ENCODE results near the gene EFCAB13.
"Not testable (repeated sequence)": the region's sequence is repeated elsewhere in the genome, so short reads cannot be mapped to it uniquely, and the experiment has no call there.

EFCAB13 gene

DNA sequence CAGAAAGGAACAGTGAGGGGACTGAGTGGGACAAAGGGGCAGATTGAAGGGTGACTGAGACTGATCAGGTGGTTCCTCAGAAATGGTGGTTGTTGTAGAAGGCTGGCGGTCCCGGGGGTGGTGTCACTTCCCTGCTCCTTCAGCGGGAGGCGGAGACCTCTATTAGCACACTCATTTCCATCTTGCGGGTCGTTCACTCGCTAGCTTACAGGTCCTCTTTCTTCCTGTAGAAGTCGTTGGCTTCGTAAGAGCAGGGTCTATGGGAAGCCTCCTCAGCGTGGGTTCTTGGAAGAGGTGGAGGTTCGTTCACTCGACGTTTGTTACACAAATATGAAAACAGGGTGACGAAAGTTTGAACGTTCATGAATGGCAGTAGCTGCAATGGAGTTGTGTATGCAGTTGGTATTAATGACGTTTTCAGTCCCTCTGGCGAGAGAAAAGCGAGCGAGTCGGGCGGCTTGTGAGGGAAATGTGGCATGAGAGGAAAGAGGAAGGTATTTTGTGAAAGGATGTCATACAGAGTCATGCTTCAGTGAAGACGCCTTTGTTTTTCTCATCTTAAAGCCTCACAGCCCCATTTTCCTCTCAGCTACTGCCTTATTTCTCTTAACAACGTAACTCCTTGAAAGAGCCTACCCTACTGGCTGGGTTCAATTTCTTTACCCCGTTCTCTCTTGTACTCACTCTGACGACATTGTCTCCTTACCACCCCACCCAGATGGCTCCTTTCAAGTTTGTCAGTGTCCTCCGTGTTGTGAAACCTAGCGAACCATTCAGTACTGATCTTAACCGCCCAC lies 667 bp downstream of the EFCAB13 start:
- DNase-seq (ENCODE audit: low read depth, low spot score), result no peak

DNA sequence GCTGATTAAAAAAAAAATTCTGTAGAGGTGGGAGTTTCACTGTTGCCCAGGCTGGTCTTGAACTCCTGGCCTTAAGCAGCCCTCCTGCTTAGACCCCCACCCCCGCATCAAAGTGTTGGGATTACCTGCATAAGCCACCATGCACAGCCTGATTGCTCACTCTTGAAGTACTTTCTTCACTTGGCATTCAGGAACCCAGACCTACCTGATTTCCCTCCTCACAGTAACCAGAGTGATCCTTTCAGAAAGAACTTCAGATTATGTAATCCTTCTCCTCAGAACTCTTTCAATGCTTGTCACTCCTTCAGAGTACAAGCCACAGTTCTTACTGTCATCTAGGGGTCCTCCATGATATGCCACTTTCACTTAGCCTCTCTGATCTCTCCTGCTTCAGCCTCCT lies 1.4 kb downstream of the EFCAB13 start:
- DNase-seq (ENCODE audit: low read depth, low spot score), result no peak

DNA sequence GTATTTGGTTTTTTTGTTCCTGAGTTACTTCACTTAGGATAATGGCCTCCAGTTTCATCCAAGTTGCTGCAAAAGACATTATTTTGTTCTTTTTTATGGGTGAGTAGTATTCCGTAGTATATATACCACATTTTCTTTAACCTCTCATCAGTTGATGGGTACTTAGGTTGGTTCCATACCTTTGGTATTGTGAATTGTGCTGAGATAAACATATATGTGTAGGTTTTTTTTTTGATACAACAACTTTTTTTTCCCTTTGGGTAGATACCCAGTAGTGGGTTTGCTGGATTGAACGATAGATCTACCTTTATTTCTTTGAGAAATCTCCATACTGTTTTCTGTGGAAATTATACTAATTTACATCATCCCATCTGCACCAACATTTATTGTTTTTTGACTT lies 6.8 kb downstream of the EFCAB13 start:
- DNase-seq (ENCODE audit: low read depth, low spot score), result no peak

- DNase-seq (ENCODE audit: low read depth, low spot score), result no peak
Observed at GRCh38 chr17:47332287-47332686, 8.5 kb downstream of the EFCAB13 start.

GRCh38 chr17:47335101-47335936 lies 11.6 kb downstream of the EFCAB13 start:
- no peak for DNase-seq (ENCODE audit: low read depth, low spot score)

GRCh38 chr17:47338026-47338425 lies 14.3 kb downstream of the EFCAB13 start:
- no peak for DNase-seq (ENCODE audit: low read depth, low spot score)

GRCh38 chr17:47352848-47353247 lies 29.1 kb downstream of the EFCAB13 start:
- no peak for DNase-seq (ENCODE audit: low read depth, low spot score)

GRCh38 chr17:47358652-47359051 lies 34.9 kb downstream of the EFCAB13 start:
- no peak for DNase-seq (ENCODE audit: low read depth, low spot score)

- DNase-seq (ENCODE audit: low read depth, low spot score), result no peak
Observed at GRCh38 chr17:47363171-47363570, 39.4 kb downstream of the EFCAB13 start.

GRCh38 chr17:47367257-47367656 lies 43.5 kb downstream of the EFCAB13 start:
- no peak for DNase-seq (ENCODE audit: low read depth, low spot score)

DNA sequence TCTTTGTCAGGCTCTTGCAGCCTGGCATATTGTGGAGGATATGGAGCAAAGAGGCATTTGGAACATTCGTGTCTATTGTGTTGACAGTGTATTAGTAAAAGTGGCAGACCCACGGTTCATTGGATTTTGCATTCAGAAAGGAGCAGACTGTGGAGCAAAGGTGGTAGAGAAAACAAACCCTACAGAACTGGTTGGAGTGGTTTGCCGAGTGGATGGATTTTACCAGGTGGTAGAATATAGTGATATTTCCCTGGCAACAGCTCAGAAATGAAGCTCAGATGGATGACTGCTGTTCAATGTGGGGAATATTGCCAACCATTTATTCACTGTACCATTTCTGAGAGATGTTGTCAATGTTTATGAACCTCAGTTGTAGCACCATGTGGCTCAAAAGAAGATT lies 44.5 kb downstream of the EFCAB13 start:
- DNase-seq (ENCODE audit: low read depth, low spot score), result no peak

GRCh38 chr17:47370899-47371298 lies 47.1 kb downstream of the EFCAB13 start:
- not testable (repeated sequence) for DNase-seq (ENCODE audit: low read depth, low spot score)

DNA sequence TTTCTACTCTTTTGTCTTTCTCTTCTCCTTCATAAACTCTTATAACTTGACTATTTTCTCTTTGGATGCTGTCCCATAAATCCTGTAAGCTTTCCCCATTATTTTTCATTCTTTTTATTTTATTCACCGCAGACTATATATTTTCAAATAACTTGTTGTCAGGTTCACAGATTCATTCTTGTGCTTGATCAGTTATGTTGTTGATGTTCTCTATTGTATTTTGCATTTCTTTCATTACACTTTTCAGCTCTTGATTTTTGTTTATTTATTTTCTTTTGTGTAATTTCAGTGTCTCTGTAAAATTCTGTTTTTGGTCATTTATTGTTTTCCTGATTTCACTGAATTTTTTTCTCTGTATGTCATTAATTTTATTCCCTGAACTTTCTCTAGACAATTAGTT lies 49.2 kb downstream of the EFCAB13 start:
- no peak for DNase-seq (ENCODE audit: low read depth, low spot score)

- no peak for DNase-seq (ENCODE audit: low read depth, low spot score)
Observed at GRCh38 chr17:47376247-47376646, 52.5 kb downstream of the EFCAB13 start.

DNA sequence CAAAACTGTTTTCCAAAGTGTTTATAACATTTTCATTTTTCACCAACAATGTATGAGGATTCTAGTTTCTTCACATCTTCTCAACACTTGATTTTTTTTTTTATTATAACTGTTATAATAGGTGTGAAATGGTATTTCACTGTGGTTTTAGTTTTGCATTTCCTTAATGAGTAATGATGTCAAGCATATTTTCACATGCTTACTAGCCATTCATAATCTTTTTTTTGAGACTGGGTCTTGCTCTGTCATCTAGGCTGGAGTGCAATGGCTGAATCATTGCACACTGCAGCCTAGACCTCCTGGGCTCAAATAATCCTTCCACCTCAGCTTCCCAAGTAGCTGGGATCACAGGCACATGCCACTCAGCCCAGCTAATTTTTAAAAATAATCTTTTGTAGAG lies 65.1 kb downstream of the EFCAB13 start:
- DNase-seq (ENCODE audit: low read depth, low spot score), result no peak

GRCh38 chr17:47397532-47398128 lies 73.9 kb downstream of the EFCAB13 start:
- not testable (repeated sequence) for DNase-seq (ENCODE audit: low read depth, low spot score)

DNA sequence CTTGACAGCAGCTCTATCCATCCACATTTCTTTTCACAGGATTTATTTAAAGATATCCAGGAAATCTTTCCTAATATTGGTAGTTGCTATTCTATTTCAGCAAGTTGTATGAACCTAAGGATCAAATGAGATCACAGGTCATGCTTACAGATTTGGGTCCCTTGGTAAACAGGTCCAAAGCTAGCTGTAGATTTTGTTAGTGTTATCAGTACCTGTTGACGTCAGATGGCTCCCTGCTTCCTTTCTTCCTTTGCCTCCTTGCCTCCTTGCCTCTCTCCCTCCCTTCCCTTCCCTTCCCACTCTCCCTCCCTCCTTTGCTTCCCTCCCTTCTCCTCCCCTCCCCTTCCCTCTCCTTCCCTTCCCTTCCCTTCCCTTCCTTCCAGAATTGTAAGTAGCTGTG lies 76.6 kb downstream of the EFCAB13 start:
- no peak for DNase-seq (ENCODE audit: low read depth, low spot score)

DNA sequence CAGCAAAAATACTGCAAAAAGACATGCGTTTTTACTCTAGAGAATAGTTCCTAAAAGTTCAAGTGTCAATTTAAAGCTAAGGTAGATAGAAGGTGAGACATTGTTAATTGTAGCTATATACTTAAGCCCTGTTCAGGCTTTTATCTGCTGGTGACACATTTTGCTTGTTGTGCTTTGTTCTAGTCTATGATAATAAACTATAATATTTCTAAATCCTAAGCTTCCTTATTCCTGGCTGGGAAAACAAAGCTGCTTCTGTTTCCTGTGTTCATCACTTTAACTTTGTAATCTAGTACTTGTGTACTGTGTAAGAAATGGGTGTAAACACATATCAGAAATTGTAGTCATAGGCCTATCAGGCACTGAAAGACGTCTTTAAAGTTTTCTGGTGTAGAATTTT lies 77.3 kb downstream of the EFCAB13 start:
- DNase-seq (ENCODE audit: low read depth, low spot score), result no peak

GRCh38 chr17:47404006-47404405 lies 80.3 kb downstream of the EFCAB13 start:
- no peak for DNase-seq (ENCODE audit: low read depth, low spot score)

GRCh38 chr17:47404875-47405274 lies 81.1 kb downstream of the EFCAB13 start:
- no peak for DNase-seq (ENCODE audit: low read depth, low spot score)

DNA sequence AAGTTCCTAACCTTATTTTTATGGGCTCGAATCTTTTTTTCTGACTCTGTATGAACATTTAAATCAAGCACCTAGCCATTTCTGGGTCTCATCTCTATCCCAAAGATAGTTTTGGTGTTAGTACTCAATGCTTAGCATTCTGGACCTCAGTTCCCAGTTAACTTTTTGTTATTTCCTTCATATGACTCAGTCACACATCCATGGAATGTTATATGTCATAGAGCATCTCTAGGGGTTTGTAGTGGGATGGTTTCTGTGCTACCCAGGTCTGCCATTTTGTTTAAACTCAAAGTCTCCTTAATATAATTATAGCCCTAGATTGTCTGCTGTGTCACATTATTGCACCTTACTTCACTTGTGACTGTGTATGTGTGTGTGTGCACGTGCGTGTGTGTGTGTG lies 90.1 kb downstream of the EFCAB13 start:
- no peak for DNase-seq (ENCODE audit: low read depth, low spot score)

- DNase-seq (ENCODE audit: low read depth, low spot score), result no peak
Observed at GRCh38 chr17:47414612-47415011, 90.9 kb downstream of the EFCAB13 start.
